KMS-11 (cell line): ENCODE measurements around the gene CLIP2.
"Not testable (repeated sequence)": the region's sequence is repeated elsewhere in the genome, so short reads cannot be mapped to it uniquely, and the experiment has no call there.

Experiments used
- H2AFZ ChIP-seq: fragments of 200-600 bp; sonication (generic); 2 replicates; pipeline ENCODE4 v1.6.1; 2016; ENCODE audit warnings: antibody characterized with exemption, mixed run types, low read depth
- H3K27ac ChIP-seq: fragments of 200-600 bp; sonication (generic); 2 replicates; pipeline ENCODE4 v1.6.1; 2016; ENCODE audit warnings: mild to moderate bottlenecking, mixed run types
- H3K27me3 ChIP-seq: fragments of 200-600 bp; sonication (generic); 2 replicates; pipeline ENCODE4 v1.6.1; 2017; ENCODE audit warnings: mild to moderate bottlenecking, low read depth, mixed run types, moderate library complexity; ENCODE audit not compliant: insufficient read depth
- H3K36me3 ChIP-seq: fragments of 200-600 bp; sonication (generic); 2 replicates; pipeline ENCODE4 v1.6.1; 2017; ENCODE audit warnings: mild to moderate bottlenecking, mixed run types; ENCODE audit not compliant: insufficient read depth
- H3K4me1 ChIP-seq: fragments of 200-600 bp; sonication (generic); 2 replicates; pipeline ENCODE4 v1.6.1; 2016; ENCODE audit warnings: mild to moderate bottlenecking, low read depth, mixed run types; ENCODE audit not compliant: poor library complexity, severe bottlenecking
- H3K4me2 ChIP-seq: fragments of 200-600 bp; sonication (generic); 2 replicates; pipeline ENCODE4 v1.7.0; 2016; ENCODE audit warnings: mild to moderate bottlenecking, mixed run types
- H3K4me3 ChIP-seq: fragments of 200-600 bp; sonication (generic); IDR thresholded peaks from 2 replicates; pipeline ENCODE4 v1.6.1; 2017; ENCODE audit warnings: low read depth, low read length, mixed read lengths; ENCODE audit not compliant: insufficient read depth
- H3K79me2 ChIP-seq: fragments of 200-600 bp; sonication (generic); 2 replicates; pipeline ENCODE4 v1.6.1; 2016; ENCODE audit warnings: low read depth, mixed run types; ENCODE audit not compliant: insufficient read depth
- H3K9ac ChIP-seq: fragments of 200-600 bp; sonication (generic); 2 replicates; pipeline ENCODE4 v1.6.1; 2016; ENCODE audit warnings: mild to moderate bottlenecking, mixed run types
- H4K20me1 ChIP-seq: fragments of 200-600 bp; sonication (generic); 2 replicates; pipeline ENCODE4 v1.6.1; 2016; ENCODE audit warnings: mild to moderate bottlenecking, mixed run types; ENCODE audit not compliant: insufficient read depth
- TF ChIP-seq, protein P1 (sequence below): fragments of 200-600 bp; sonication (generic); conservative IDR thresholded peaks from 2 replicates; pipeline ENCODE4 v1.6.1; 2017; ENCODE audit warnings: low read depth, mild to moderate bottlenecking, antibody characterized with exemption, low read length, moderate library complexity, mixed read lengths

CLIP2 gene

DNA sequence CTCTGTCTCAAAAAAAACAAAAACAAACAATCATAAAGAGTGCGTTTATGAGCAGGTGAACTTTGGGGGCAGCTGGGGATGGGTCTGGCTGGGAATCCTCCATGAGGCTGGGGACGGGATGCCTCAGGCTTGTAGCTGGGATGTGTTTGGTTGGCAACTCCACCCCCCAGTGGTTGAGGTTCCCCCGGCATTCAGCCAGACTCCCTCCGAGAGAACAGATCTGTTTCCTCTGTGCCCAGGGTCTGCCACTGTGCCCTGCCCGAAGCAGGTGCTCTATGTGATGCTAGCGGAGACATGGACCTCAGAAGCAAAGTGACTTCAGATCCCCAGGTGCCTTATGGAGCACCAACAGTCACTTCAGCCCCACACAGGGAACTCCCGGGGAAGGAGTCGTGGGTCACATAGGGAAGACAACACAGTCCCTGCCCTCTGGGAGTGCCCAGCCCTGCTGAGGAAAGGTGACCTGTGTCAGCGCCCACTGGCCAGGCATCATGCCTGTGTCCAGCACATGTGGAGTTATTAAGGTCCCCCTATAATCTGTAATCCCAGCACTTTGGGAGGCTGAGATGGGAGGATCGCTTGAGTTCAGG lies 135.2 kb downstream of the CLIP2 start:
- Histone ChIP-seq H3K4me3 (no peak overlapping the region), H3K27me3 (no peaks in the 10 kb centered on the region), H4K20me1 (no peaks in the 10 kb centered on the region), H3K4me1 (no peaks in the 10 kb centered on the region), H2AFZ (no peak overlapping the region), H3K9ac (no peak overlapping the region), H3K27ac (no peak overlapping the region), H3K4me2 (no peak overlapping the region), H3K36me3 (no peaks in the 10 kb centered on the region), H3K79me2 (no peaks in the 10 kb centered on the region)
- TF ChIP-seq, protein P1, sequence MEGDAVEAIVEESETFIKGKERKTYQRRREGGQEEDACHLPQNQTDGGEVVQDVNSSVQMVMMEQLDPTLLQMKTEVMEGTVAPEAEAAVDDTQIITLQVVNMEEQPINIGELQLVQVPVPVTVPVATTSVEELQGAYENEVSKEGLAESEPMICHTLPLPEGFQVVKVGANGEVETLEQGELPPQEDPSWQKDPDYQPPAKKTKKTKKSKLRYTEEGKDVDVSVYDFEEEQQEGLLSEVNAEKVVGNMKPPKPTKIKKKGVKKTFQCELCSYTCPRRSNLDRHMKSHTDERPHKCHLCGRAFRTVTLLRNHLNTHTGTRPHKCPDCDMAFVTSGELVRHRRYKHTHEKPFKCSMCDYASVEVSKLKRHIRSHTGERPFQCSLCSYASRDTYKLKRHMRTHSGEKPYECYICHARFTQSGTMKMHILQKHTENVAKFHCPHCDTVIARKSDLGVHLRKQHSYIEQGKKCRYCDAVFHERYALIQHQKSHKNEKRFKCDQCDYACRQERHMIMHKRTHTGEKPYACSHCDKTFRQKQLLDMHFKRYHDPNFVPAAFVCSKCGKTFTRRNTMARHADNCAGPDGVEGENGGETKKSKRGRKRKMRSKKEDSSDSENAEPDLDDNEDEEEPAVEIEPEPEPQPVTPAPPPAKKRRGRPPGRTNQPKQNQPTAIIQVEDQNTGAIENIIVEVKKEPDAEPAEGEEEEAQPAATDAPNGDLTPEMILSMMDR, result no peak

DNA sequence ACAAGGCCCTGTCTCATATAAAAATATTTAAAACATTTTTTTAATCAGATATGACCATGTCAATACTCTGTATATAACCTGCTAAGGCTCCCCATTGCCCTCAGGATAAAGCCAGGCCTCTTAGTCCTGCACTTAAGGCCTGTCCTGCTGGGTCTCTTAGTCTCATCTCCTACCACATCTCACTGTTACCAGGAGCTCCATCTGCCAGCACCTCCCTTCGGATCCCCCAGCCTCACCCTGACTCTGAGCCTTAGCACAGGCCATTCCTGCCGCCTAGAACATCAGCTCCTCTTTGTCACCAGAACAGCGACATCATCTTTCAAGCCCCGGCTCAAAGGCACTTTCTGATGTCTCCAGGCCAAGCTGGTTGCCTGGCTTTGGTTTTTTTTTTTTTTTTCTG lies 138.8 kb downstream of the CLIP2 start:
- Histone ChIP-seq H3K4me1 (no peaks in the 10 kb centered on the region), H3K4me3 (no peak overlapping the region), H3K79me2 (no peaks in the 10 kb centered on the region), H2AFZ (no peak overlapping the region), H3K36me3 (no peaks in the 10 kb centered on the region), H3K4me2 (no peak overlapping the region), H4K20me1 (no peaks in the 10 kb centered on the region), H3K27ac (no peak overlapping the region), H3K27me3 (no peaks in the 10 kb centered on the region), H3K9ac (no peak overlapping the region)
- TF ChIP-seq, protein P1, result no peak

DNA sequence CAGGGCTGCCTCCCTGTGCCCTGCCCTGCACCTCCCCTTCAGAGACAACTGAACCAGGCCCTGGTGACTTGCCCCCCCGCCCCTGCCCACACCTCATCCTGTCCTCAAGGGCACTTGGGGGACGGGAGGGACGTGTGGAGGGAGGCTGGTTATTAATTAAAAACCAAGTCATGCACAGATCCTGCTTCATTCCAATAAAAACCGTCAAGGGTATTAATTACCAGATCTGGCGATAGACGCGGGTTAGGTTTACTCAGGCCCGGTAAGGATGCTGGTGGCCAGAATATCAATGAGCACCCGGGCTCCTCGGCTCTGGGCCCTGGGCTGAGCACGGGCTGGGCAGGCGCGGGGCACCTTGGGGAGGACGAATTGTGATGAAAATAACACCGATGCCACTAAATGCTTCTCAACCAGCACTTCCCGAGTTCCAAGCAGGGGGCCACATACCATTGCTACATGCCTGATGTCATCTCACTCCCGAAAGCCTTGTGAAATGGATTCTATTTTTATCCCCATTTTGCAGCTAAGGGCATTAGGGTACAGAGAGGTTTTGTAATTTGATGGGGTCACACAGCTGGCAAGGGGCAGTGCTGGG lies 140.0 kb downstream of the CLIP2 start:
- no peaks in the 10 kb centered on the region for H4K20me1 ChIP-seq
- H3K79me2 ChIP-seq, result no peaks in the 10 kb centered on the region
- no peaks in the 10 kb centered on the region for H3K36me3 ChIP-seq
- H2AFZ ChIP-seq, result no peak overlapping the region
- TF ChIP-seq, protein P1, result no peak
- H3K4me3 ChIP-seq, result no peak overlapping the region
- no peak overlapping the region for H3K9ac ChIP-seq
- no peaks in the 10 kb centered on the region for H3K4me1 ChIP-seq
- no peak overlapping the region for H3K4me2 ChIP-seq
- no peak overlapping the region for H3K27ac ChIP-seq
- no peaks in the 10 kb centered on the region for H3K27me3 ChIP-seq

DNA sequence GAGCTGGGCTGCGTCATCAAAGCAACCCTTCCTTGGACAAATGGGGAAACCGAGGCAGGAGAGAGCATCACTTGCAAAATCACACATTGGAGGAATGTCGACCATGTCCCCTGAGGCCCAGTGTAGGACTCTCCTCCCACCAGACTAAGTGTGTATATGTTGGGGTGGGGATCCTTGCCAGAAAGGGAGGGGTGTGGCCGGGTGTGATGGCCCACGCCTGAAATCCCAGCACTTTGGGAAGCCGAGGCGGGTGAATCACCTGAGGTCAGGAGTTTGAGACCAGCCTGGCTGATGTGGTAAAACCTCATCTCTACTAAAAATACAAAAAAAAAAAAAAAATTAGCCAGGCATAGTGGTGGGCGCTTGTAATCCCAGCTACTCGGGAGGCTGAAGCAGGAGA lies 141.2 kb downstream of the CLIP2 start:
- H3K4me1 ChIP-seq, H3K4me3 ChIP-seq, H3K4me2 ChIP-seq, H3K36me3 ChIP-seq, H2AFZ ChIP-seq, H3K27me3 ChIP-seq, H3K79me2 ChIP-seq, H3K9ac ChIP-seq, H4K20me1 ChIP-seq, H3K27ac ChIP-seq: not testable (repeated sequence)

DNA sequence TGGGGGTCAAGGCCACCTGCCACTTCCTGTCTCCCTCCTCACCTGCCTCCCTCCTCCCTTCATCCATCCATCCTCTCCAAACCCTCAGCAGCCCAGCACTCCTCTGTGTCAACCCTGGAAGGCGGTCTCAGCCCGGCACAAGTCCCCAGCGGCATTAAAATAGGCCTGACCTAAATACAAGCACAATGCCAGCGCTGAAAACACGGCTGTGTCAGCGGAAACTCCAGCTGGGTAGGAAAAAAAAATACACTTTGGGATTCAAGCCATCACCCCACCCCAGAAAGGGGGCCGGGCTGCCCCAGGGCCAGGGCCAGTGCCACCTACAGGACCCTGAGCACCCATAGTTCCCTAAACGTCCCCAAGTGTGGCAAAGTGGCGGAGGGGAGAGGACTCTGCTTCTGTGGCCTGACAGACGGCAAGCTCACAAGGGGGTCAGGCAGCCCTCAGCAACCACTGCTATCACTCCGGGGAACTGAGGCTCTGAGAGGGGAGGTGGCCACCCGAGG lies 141.8 kb downstream of the CLIP2 start:
- Histone ChIP-seq H2AFZ (no peak overlapping the region), H3K4me1 (no peaks in the 10 kb centered on the region), H3K4me2 (no peak overlapping the region)

DNA sequence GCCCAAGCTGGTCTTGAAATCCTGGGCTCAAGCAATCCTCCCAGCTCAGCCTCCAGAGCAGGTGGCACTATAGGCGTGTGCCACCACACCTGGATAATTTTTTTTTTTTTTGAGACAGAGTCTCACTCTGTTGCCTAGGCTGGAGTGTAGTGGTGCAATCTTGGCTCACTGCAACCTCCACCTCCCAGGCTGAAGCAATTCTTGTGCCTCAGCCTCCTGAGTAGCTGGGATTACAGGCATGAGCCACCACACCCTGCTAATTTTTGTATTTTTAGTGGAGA lies 148.0 kb downstream of the CLIP2 start:
- not testable (repeated sequence) for H3K4me2 ChIP-seq, H3K27me3 ChIP-seq, H3K9ac ChIP-seq, H3K79me2 ChIP-seq, H4K20me1 ChIP-seq, H3K36me3 ChIP-seq, H2AFZ ChIP-seq, H3K27ac ChIP-seq, H3K4me1 ChIP-seq, H3K4me3 ChIP-seq

More for the DNA sequence above, 141.8 kb downstream of the CLIP2 start:
- H3K79me2 ChIP-seq, result no peaks in the 10 kb centered on the region
- no peaks in the 10 kb centered on the region for H3K36me3 ChIP-seq
- H3K9ac ChIP-seq, result no peak overlapping the region
- no peak overlapping the region for H3K27ac ChIP-seq
- H3K4me3 ChIP-seq, result no peak overlapping the region
- H4K20me1 ChIP-seq, result no peaks in the 10 kb centered on the region
- no peaks in the 10 kb centered on the region for H3K27me3 ChIP-seq
- TF ChIP-seq, protein P1, result no peak
